Esophagus squamous epithelium (tissue), 4 donors: ENCODE results near the gene COG3.

Experiments used
- CTCF ChIP-seq, 6 experiments: fragments of 450-650 bp in 4 of 6; fragments of 200-600 bp in 2 of 6; sonication (generic) in 2 of 6; IDR thresholded peaks; one replicate each; pipeline ENCODE4 v1.5.1; 2016 to 2019; ENCODE audit warnings: antibody characterized with exemption in 6 of 6, mild to moderate bottlenecking in 4 of 6, moderate library complexity in 4 of 6
- POLR2A ChIP-seq, 4 donors: fragments of 450-650 bp; IDR thresholded peaks; one replicate each; pipeline ENCODE4 v1.6.1; 2017; ENCODE audit warnings: antibody characterized with exemption in 4 of 4, mild to moderate bottlenecking in 4 of 4, moderate library complexity in 3 of 4

GRCh38 chr13:45451282-45451681 lies 13.5 kb upstream of the COG3 start:
- TF ChIP-seq POLR2A (IDR thresholded peaks at IDR 0.05), result no peak
- TF ChIP-seq CTCF (IDR thresholded peaks at IDR 0.05), result no peak
